Measurements from ENCODE around the gene SFXN4. TPM values are rescaled to one million over a fixed set of nuclear protein-coding genes. Genes with fewer than 3 reads are reported as not detected.

SFXN4 gene
- total RNA-seq, 1 donor from 2014 or later, result 21.9 TPM

- no peak for DNase-seq (ENCODE audit: low read depth)
- peak; percentile 93 for TF ChIP-seq CTCF (IDR thresholded peaks at IDR 0.05; ENCODE audit: insufficient read depth, low read length, poor library complexity, severe bottlenecking)
- H3K4me3 ChIP-seq (ENCODE audit: low read depth, low read length), result no peak overlapping the region
Observed at GRCh38 chr10:119209035-119209735, 43.7 kb upstream of the SFXN4 start.

GRCh38 chr10:119208553-119208940, 43.0 kb upstream of the SFXN4 start:
- Histone ChIP-seq H3K4me3 (ENCODE audit: low read depth, low read length) (peak overlapping the region; percentile 57), H3K36me3 (ENCODE audit: control insufficient read depth, insufficient read depth, low read length) (no peaks in the 10 kb centered on the region), H3K27me3 (ENCODE audit: control insufficient read depth, insufficient read depth, low read length) (no peaks in the 10 kb centered on the region)
- DNase-seq (ENCODE audit: low read depth), result no peak
- TF ChIP-seq CTCF (IDR thresholded peaks at IDR 0.05; ENCODE audit: insufficient read depth, low read length, poor library complexity, severe bottlenecking), result no peak

More at GRCh38 chr10:119209035-119209735, 43.7 kb upstream of the SFXN4 start:
- no peaks in the 10 kb centered on the region for H3K36me3 ChIP-seq (ENCODE audit: control insufficient read depth, insufficient read depth, low read length)
- no peaks in the 10 kb centered on the region for H3K27me3 ChIP-seq (ENCODE audit: control insufficient read depth, insufficient read depth, low read length)

- no peak for TF ChIP-seq CTCF (IDR thresholded peaks at IDR 0.05; ENCODE audit: insufficient read depth, low read length, poor library complexity, severe bottlenecking)
Observed at GRCh38 chr10:119207713-119208552, 42.4 kb upstream of the SFXN4 start.

GRCh38 chr10:119207366-119207666, 41.8 kb upstream of the SFXN4 start, which contains the start of gene GRK5:
TSS of gene GRK5 (plus strand) at chr10:119207571. CDS start at chr10:119207918, 347 bp downstream.
- DNase-seq (ENCODE audit: low read depth), result peak; percentile 70
- no peak for TF ChIP-seq CTCF (IDR thresholded peaks at IDR 0.05; ENCODE audit: insufficient read depth, low read length, poor library complexity, severe bottlenecking)
- Histone ChIP-seq H3K27me3 (ENCODE audit: control insufficient read depth, insufficient read depth, low read length) (no peaks in the 10 kb centered on the region), H3K36me3 (ENCODE audit: control insufficient read depth, insufficient read depth, low read length) (no peaks in the 10 kb centered on the region), H3K4me3 (ENCODE audit: low read depth, low read length) (peak within 1 kb of the TSS; percentile 57)

More at GRCh38 chr10:119207713-119208552, 42.4 kb upstream of the SFXN4 start:
- H3K27me3 ChIP-seq (ENCODE audit: control insufficient read depth, insufficient read depth, low read length), result no peaks in the 10 kb centered on the region
- H3K4me3 ChIP-seq (ENCODE audit: low read depth, low read length), result peak overlapping the region; percentile 57
- DNase-seq (ENCODE audit: low read depth), result no peak
- no peaks in the 10 kb centered on the region for H3K36me3 ChIP-seq (ENCODE audit: control insufficient read depth, insufficient read depth, low read length)

GRCh38 chr10:119206603-119207365, 41.3 kb upstream of the SFXN4 start:
- no peaks in the 10 kb centered on the region for H3K36me3 ChIP-seq (ENCODE audit: control insufficient read depth, insufficient read depth, low read length)
- no peak for TF ChIP-seq CTCF (IDR thresholded peaks at IDR 0.05; ENCODE audit: insufficient read depth, low read length, poor library complexity, severe bottlenecking)
- DNase-seq (ENCODE audit: low read depth), result no peak
- H3K4me3 ChIP-seq (ENCODE audit: low read depth, low read length), result peak overlapping the region; percentile 57
- no peaks in the 10 kb centered on the region for H3K27me3 ChIP-seq (ENCODE audit: control insufficient read depth, insufficient read depth, low read length)
